Measurements from ENCODE around the gene SNCB.

- no peak for TF ChIP-seq CTCF (IDR thresholded peaks at IDR 0.05)
- TF ChIP-seq EZH2 (IDR thresholded peaks at IDR 0.05) = no peak
- no peak for TF ChIP-seq EZH2phosphoT487 (IDR thresholded peaks at IDR 0.05)
Measured at GRCh38 chr5:176650354-176650884, 20.1 kb upstream of the SNCB start.
